K562 (cell line): Measurements from ENCODE around the gene DRAXIN. TPM values are rescaled to one million over a fixed set of nuclear protein-coding genes. Genes with fewer than 3 reads are reported as not detected.

Experiments used
- COPS2 ChIP-seq: fragments of 450-650 bp; conservative IDR thresholded peaks from 2 replicates; pipeline ENCODE4 v1.6.1; 2016; ENCODE audit warnings: mild to moderate bottlenecking, moderate library complexity
- CREBBP ChIP-seq: IDR thresholded peaks from one replicate; pipeline ENCODE4 v1.6.1; 2012; ENCODE audit warnings: low read depth, mild to moderate bottlenecking, control low read depth, inconsistent platforms, low read length
- NCOA2 ChIP-seq, 2 experiments: fragments of 450-650 bp; IDR thresholded peaks; 2 replicates each; pipeline ENCODE4 v1.6.1; 2018; ENCODE audit warnings: mild to moderate bottlenecking in 2 of 2, moderate library complexity in 1 of 2; ENCODE audit not compliant: partially characterized antibody in 2 of 2
- PCBP2 ChIP-seq: fragments of 200-400 bp; formaldehyde crosslinking; IDR thresholded peaks from 2 replicates; pipeline ENCODE4 v1.6.1; 2018; ENCODE audit warnings: low read length, low read depth, mild to moderate bottlenecking, moderate library complexity; ENCODE audit not compliant: poor library complexity, severe bottlenecking
- POLR2G ChIP-seq: fragments of 200-400 bp; formaldehyde crosslinking; IDR thresholded peaks from 2 replicates; pipeline ENCODE4 v1.6.1; 2017; ENCODE audit warnings: low read depth, mild to moderate bottlenecking, antibody characterized with exemption, low read length, moderate library complexity
- POLR3A ChIP-seq: IDR thresholded peaks from 2 replicates; pipeline ENCODE4 v1.6.1; 2011; ENCODE audit warnings: borderline replicate concordance, mild to moderate bottlenecking, moderate library complexity; ENCODE audit not compliant: insufficient read length, insufficient read depth; ENCODE audit errors: extremely low read depth
- SMAD3 ChIP-seq: fragments of 450-650 bp; formaldehyde crosslinking; conservative IDR thresholded peaks from 2 replicates; pipeline ENCODE4 v1.4.0; 2020; ENCODE audit warnings: mild to moderate bottlenecking
- TAF7 ChIP-seq: fragments of 450-650 bp; IDR thresholded peaks from 2 replicates; pipeline ENCODE4 v1.6.1; 2016; ENCODE audit warnings: missing genetic modification characterization, missing compliant biosample characterization
- ZNF143 ChIP-seq: sonication (generic); formaldehyde crosslinking; IDR thresholded peaks from 2 replicates; pipeline ENCODE4 v1.9.0; 2022; ENCODE audit warnings: mild to moderate bottlenecking, missing genetic modification reagents
- ZNF274 ChIP-seq: IDR thresholded peaks from 2 replicates; pipeline ENCODE4 v1.6.1; 2011; ENCODE audit warnings: low read depth, mild to moderate bottlenecking, low read length, moderate library complexity, borderline replicate concordance
- polyA plus RNA-seq, 8 experiments: library from polyadenylated mRNA; depleted of rRNA in 4 of 8; stranded (reverse) in 5 of 8; unstranded in 3 of 8; fragments of >200 nt; fragmentation: Nextera tagmentation in 2 of 8; fragmentation: Illumina TruSeq in 1 of 8; extraction: Ambion mirVana in 2 of 8; extraction: Trizol in 1 of 8; gene quantifications; 2 replicates each; pipeline versions ENCODE4 v1.2.1 to v1.2.3, GENCODE V29; 2011 to 2014; ENCODE audit warnings: inconsistent platforms in 1 of 8, missing spikeins in 1 of 8
- total RNA-seq, 7 experiments: library from RNA; depleted of rRNA in 6 of 7; stranded (reverse); fragments of >200 nt in 6 of 7; fragmentation: Illumina TruSeq in 2 of 7; extraction: Trizol in 2 of 7; gene quantifications; 2 replicates each; pipeline versions ENCODE4 v1.2.1 to v1.2.3, GENCODE V29; 2011 to 2021; ENCODE audit warnings: low replicate concordance in 1 of 7
- TF ChIP-seq, protein P1 (sequence below): sonication (generic); formaldehyde crosslinking; IDR thresholded peaks from 2 replicates; pipeline ENCODE4 v1.8.0; 2022; ENCODE audit warnings: mild to moderate bottlenecking, missing genetic modification reagents
- TF ChIP-seq, protein P2 (sequence below): sonication (generic); formaldehyde crosslinking; IDR thresholded peaks from 2 replicates; pipeline ENCODE4 v1.9.0; 2022; ENCODE audit warnings: mild to moderate bottlenecking, missing genetic modification reagents
- TF ChIP-seq, protein P3 (sequence below): sonication (generic); formaldehyde crosslinking; IDR thresholded peaks from 2 replicates; pipeline ENCODE4 v1.8.0; 2022; ENCODE audit warnings: missing genetic modification reagents, mild to moderate bottlenecking, borderline replicate concordance
- TF ChIP-seq, protein P4 (sequence below): fragments of 450-650 bp; IDR thresholded peaks from 2 replicates; pipeline ENCODE4 v1.6.1; 2016; ENCODE audit warnings: missing biosample characterization, missing genetic modification characterization
- TF ChIP-seq, protein P5 (sequence below): IDR thresholded peaks from 3 replicates; pipeline ENCODE4 v1.6.1; 2011; ENCODE audit warnings: borderline replicate concordance, mild to moderate bottlenecking, moderate library complexity; ENCODE audit not compliant: insufficient read length; ENCODE audit errors: extremely low read depth
- TF ChIP-seq, protein P6 (sequence below): sonication (generic); formaldehyde crosslinking; IDR thresholded peaks from 2 replicates; pipeline ENCODE4 v1.8.1; 2023; ENCODE audit warnings: mild to moderate bottlenecking, missing genetic modification reagents, moderate library complexity

The DRAXIN gene
- total and polyA plus RNA-seq, 9 of the 15 experiments (the other 6 are each of a cell fraction or from before 2014, with no cell fraction given): 0.01 to 0.04 (median 0.01) TPM; not detected in 6

DNA sequence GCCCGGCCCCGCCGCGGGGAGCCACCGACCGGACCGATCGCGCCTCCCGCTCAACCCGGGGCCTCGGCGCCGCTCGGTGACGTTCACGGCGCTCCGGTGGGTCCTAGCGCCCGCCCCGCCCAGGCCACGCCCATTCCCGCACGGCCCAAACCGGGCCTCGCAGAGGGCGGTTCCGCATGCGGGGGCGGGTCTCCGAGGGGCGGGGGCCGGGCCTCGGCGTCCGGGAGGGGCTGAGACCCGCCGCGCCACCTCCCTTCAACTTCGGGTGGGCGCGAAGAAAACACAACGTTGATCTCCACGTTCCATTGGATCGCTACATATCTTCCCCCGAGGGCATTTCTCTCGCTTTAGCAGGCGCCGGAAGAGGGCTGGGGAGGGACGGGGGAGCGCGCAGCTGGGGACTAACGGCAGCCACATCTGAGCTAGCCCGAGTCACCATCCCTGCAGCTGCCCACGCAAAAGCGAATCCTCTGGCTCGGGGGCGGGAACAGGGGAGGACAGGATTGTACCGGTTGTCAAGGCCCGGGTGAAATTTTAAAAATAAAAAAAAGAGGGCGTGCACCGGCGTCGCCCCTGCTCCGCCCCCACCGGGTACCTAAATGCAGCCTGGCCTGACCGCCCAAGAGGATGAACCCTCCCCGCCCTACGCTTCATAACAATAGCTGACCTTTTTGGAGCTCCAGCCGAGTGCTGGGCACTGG, 10.3 kb upstream of the DRAXIN start, which contains the start of gene MAD2L2 (continued):
- TF ChIP-seq, protein P1, sequence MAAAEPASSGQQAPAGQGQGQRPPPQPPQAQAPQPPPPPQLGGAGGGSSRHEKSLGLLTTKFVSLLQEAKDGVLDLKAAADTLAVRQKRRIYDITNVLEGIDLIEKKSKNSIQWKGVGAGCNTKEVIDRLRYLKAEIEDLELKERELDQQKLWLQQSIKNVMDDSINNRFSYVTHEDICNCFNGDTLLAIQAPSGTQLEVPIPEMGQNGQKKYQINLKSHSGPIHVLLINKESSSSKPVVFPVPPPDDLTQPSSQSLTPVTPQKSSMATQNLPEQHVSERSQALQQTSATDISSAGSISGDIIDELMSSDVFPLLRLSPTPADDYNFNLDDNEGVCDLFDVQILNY (CRISPR knock-in tag): peak; percentile 44; the same call in 1 of the 2 replicates
- TF ChIP-seq SMAD3 (CRISPR knock-in tag) (no peak), PCBP2 (no peak), NCOA2 (IDR thresholded peaks at IDR 0.05; ENCODE audit: partially characterized antibody in 2 of 2) (no peak), ZNF274 (no peak), POLR2G (peak; percentile 91), CREBBP (no peak), COPS2 (no peak), POLR3A (no peak), ZNF143 (CRISPR knock-in tag) (no peak), TAF7 (tag) (peak; percentile 23; the same call in 1 of the 2 replicates)
- TF ChIP-seq, protein P2, sequence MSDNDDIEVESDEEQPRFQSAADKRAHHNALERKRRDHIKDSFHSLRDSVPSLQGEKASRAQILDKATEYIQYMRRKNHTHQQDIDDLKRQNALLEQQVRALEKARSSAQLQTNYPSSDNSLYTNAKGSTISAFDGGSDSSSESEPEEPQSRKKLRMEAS (CRISPR knock-in tag): 0 out of 2 replicates have a peak, but pooled peaks have one; percentile 52
- TF ChIP-seq, protein P3, sequence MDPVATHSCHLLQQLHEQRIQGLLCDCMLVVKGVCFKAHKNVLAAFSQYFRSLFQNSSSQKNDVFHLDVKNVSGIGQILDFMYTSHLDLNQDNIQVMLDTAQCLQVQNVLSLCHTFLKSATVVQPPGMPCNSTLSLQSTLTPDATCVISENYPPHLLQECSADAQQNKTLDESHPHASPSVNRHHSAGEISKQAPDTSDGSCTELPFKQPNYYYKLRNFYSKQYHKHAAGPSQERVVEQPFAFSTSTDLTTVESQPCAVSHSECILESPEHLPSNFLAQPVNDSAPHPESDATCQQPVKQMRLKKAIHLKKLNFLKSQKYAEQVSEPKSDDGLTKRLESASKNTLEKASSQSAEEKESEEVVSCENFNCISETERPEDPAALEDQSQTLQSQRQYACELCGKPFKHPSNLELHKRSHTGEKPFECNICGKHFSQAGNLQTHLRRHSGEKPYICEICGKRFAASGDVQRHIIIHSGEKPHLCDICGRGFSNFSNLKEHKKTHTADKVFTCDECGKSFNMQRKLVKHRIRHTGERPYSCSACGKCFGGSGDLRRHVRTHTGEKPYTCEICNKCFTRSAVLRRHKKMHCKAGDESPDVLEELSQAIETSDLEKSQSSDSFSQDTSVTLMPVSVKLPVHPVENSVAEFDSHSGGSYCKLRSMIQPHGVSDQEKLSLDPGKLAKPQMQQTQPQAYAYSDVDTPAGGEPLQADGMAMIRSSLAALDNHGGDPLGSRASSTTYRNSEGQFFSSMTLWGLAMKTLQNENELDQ (CRISPR knock-in tag): no peak
- TF ChIP-seq, protein P4, sequence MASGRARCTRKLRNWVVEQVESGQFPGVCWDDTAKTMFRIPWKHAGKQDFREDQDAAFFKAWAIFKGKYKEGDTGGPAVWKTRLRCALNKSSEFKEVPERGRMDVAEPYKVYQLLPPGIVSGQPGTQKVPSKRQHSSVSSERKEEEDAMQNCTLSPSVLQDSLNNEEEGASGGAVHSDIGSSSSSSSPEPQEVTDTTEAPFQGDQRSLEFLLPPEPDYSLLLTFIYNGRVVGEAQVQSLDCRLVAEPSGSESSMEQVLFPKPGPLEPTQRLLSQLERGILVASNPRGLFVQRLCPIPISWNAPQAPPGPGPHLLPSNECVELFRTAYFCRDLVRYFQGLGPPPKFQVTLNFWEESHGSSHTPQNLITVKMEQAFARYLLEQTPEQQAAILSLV: no peak
- TF ChIP-seq, protein P5, sequence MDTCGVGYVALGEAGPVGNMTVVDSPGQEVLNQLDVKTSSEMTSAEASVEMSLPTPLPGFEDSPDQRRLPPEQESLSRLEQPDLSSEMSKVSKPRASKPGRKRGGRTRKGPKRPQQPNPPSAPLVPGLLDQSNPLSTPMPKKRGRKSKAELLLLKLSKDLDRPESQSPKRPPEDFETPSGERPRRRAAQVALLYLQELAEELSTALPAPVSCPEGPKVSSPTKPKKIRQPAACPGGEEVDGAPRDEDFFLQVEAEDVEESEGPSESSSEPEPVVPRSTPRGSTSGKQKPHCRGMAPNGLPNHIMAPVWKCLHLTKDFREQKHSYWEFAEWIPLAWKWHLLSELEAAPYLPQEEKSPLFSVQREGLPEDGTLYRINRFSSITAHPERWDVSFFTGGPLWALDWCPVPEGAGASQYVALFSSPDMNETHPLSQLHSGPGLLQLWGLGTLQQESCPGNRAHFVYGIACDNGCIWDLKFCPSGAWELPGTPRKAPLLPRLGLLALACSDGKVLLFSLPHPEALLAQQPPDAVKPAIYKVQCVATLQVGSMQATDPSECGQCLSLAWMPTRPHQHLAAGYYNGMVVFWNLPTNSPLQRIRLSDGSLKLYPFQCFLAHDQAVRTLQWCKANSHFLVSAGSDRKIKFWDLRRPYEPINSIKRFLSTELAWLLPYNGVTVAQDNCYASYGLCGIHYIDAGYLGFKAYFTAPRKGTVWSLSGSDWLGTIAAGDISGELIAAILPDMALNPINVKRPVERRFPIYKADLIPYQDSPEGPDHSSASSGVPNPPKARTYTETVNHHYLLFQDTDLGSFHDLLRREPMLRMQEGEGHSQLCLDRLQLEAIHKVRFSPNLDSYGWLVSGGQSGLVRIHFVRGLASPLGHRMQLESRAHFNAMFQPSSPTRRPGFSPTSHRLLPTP: no peak
- TF ChIP-seq, protein P6, sequence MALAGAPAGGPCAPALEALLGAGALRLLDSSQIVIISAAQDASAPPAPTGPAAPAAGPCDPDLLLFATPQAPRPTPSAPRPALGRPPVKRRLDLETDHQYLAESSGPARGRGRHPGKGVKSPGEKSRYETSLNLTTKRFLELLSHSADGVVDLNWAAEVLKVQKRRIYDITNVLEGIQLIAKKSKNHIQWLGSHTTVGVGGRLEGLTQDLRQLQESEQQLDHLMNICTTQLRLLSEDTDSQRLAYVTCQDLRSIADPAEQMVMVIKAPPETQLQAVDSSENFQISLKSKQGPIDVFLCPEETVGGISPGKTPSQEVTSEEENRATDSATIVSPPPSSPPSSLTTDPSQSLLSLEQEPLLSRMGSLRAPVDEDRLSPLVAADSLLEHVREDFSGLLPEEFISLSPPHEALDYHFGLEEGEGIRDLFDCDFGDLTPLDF: peak; percentile 34; the same call in 1 of the 2 replicates
